AG09319 (cell line): ENCODE results near the gene TOX2.
A peak's percentile ranks its signal among the peaks of the same experiment; 100 is the strongest.

Source experiments
- DNase-seq: peaks from one replicate; pipeline ENCODE4 v3.0.0-alpha.2; 2010; ENCODE audit warnings: low read depth; ENCODE audit errors: extremely low read depth
- CTCF ChIP-seq: IDR thresholded peaks from 2 replicates; pipeline ENCODE4 v1.5.1; 2011; ENCODE audit warnings: low read depth, mild to moderate bottlenecking, inconsistent platforms, low read length, moderate library complexity

Gene TOX2

GRCh38 chr20:44073011-44073674, 158.5 kb downstream of the TOX2 start:
- no peak for DNase-seq
- no peak for TF ChIP-seq CTCF

DNA sequence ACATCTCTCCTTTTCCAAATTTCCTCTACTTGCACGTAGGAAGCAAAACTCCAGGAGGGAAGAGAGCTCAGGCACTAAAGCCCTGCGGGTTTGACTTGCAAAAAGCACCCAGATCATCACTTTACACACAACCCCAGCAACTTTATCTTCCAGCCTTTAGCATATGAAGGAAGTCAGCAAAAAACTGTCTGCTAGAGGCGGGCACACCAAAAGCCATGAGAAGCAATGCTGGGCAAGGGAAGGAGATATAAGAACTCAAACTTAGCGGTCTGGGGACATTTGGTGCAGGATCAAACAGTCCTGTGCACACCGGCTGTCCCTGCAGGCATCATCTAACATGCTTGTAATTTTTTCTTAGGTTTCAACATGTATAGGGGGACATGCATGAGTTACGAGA, 159.0 kb downstream of the TOX2 start:
- no peak for DNase-seq
- no peak for TF ChIP-seq CTCF

GRCh38 chr20:44074252-44075151, 159.8 kb downstream of the TOX2 start:
- TF ChIP-seq CTCF: no peak
- peak; percentile 15 for DNase-seq

DNA sequence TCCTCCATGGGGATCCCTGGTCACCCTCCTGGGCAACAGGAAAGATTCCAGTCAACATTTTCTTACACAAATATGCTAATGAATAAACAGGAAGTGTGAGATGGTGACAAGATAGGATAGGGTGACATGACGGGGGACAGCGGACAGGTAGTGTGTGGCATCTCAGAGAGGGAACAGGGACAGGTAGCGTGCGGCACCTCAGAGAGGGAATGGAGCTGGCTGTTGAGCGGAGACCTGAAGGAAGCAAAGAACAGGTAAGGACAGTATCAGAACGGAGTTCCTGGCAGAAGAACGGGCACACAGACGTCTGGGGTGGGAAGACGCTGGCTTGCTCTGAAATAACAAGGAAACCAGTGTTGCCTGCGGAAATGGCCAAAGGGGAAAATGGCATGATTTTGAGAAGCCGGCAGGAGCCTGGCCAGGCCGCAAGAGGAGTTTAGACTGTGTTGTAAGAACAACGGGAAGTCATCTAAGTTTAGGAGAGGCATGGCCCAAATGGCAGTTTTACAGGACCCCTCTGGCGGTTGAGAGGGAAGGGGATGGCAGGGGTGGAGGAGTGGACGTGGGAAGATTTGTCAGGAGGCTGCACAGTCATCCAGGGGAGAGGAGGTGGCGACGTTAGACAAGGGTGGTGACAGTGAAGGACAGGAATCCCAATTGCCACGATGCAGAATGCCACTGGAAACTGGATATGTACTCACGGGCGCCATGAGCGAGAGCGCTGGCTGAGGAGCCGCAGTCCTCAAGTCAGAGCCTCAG, 160.7 kb downstream of the TOX2 start:
- no peak for DNase-seq

GRCh38 chr20:44075950-44076232, 161.2 kb downstream of the TOX2 start:
- no peak for DNase-seq
- no peak for TF ChIP-seq CTCF

More for the DNA sequence above, 160.7 kb downstream of the TOX2 start:
- TF ChIP-seq CTCF: no peak

DNA sequence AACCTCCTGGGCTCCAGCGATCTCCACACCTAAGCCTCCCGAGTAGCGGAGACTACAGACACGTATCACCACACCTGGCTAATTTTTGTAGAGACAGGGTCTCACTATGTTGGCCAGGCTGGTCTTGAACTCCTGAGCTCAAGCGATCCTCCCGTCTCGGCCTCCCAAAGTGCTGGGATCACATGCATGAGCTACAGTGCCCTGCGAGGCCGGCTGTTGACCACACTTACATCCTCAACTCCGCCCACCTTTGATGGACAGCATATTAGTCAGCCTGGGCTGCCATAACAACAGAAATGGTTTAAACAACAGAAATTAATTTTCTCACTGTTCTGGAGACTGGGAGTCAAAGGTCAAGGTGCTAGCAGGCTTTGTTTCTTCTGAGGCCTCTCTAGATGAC, 164.6 kb downstream of the TOX2 start:
- no peak for DNase-seq

More for the DNA sequence above, 164.6 kb downstream of the TOX2 start:
- TF ChIP-seq CTCF: no peak
